Skin of body (tissue), 2 donors: ENCODE data around the gene WBP2NL. TPM values are rescaled to one million over a fixed set of nuclear protein-coding genes. Genes with fewer than 3 reads are reported as not detected.
A peak's percentile ranks its signal among the peaks of the same experiment; 100 is the strongest.

Source experiments
- DNase-seq: peaks from one replicate; lab custom pipeline; 2025; lab: John Stamatoyannopoulos, UW
- total RNA-seq: library from RNA; depleted of rRNA; stranded (reverse); fragments of >200 nt; gene quantifications from one replicate; pipeline ENCODE4 v1.2.3, GENCODE V29; 2014

The WBP2NL gene
- total RNA-seq, 1 donor from 2014 or later, result 2.6 TPM

GRCh38 chr22:42026705-42027104, 28.1 kb downstream of the WBP2NL start:
- DNase-seq, result no peak

GRCh38 chr22:42033263-42034181, 34.9 kb downstream of the WBP2NL start:
- DNase-seq, result no peak

DNA sequence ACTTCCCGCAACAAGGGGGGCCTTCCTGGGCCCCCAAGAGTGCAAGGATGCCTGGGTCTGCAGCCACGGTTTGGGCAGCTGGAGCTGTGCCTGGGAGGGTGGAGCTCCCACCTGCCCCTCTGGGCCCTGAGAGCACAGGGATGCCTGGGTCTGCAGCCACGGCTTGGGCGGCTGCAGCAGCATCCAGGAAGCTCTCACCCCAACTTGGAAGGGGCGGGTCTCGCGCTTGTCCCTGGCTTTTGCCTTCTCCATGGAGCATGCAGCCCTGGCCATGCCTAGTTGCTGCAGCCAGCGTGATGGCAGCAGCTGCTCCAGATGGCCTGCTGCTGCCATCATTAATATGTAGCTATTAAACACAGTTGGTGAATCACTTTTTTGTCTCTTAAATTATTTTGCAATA, 36.7 kb downstream of the WBP2NL start:
- no peak for DNase-seq

- DNase-seq, result no peak
Observed at GRCh38 chr22:42039271-42039670, 40.7 kb downstream of the WBP2NL start.

- DNase-seq, result no peak
Observed at GRCh38 chr22:42041784-42042183, 43.2 kb downstream of the WBP2NL start.

- no peak for DNase-seq
Observed at GRCh38 chr22:42050641-42051180, 52.1 kb downstream of the WBP2NL start.

- DNase-seq, result no peak
Observed at GRCh38 chr22:42052765-42053164, 54.2 kb downstream of the WBP2NL start.

DNA sequence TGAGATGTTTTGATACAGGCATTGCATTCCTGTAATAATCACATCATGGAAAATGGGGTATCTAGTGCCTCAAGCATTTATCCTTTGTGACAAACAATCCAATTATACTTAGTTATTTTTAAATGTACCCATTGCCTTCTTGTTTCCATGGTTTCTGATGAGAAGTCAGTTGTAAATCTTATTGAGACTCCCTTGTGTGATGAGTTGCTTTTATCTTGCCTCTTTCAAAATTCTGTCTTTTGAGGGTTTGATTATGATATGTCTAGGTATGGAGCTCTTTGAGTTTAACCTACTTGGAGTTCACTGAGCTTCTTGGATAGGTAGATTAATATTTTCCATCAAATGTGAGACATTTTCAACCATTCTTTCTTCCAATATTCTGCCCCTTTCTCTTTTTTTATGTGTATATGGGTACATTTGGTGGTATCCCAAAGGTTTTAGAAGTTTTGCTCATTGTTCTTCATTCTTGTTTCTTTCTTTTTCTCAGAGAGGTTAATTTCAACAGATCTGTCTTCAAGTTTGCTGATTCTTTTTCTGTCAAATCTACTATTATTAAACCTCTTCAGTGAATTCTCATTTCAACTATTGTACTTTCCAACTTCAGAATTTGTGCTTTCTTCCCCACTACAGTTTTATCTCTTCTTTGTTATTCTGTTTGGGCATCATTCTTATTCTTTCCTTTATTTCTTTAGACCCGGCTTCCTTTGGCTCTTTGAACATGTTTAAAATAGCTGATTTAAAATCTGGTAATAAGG, 58.3 kb downstream of the WBP2NL start:
- DNase-seq, result no peak

- DNase-seq, result no peak
Observed at GRCh38 chr22:42060489-42060888, 61.9 kb downstream of the WBP2NL start.

DNA sequence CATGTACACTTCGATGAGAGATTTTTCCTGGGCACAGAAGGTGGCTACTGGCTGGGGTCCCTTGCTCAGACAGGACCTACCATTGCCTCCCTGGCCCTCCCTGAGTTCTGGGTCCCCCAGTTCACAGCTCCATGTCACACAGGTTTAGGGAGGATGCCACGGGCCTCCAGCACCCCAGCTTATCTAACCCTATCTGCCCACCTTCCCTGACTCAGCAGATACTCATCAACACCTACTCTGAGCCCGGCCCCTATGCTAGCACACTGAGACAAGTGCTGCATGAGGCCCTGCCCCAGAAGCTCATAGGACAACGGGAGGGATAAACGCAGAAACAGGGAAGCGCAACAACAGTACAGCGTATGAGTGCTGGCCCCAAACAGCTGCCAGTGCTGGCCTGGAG, 62.5 kb downstream of the WBP2NL start:
- no peak for DNase-seq

DNA sequence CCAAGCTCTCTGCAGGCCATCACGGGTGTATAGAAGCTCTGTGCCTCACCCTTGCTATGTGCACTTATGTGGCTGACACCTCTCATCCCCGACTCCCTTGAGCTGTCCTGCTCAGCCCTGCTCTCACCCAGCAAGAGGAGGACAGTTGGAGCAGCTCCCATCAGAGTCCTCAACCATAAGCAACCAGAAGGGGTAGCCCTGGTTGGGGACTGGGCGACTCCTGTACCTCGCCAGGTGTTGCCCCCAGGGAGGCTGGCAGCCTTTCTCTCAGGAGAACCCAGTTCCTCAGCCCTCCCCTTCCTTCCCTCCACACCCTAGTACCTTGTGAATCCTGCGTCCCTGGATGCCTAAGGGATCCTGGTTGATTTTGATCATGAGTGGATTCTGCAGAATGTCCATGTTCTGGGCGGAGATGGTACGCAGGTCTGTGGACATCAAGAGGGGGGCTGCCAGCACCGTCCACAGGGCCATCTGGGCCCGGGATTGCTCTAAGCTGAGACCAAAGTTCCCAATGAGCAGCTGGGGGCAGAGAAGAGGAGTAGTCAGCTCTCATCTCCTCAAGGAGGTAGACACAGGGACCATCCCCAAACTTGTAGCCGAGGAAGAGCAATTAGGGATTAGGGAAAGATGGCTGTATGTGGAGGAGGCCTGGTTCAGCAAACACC, 64.0 kb downstream of the WBP2NL start:
- no peak for DNase-seq

DNA sequence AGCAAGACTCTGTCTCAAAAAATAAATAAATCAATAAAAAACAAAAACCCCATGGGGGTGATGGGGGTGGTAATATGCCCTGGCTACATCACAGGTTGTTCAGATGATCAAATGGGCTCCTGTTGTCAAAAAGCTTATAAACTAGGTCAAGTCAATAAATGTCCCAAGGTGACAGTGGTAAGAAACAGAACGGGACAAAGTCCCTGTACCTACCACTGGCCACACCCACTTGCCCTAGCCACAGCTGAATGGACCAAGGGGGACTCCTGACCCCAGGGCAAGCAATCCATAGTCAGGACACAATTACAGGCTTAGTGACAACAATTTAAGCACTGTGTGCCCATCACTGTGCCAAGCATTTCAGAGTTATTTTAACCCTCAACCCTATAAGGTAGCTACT, 66.0 kb downstream of the WBP2NL start:
- DNase-seq, result no peak

- no peak for DNase-seq
Observed at GRCh38 chr22:42065438-42066125, 67.0 kb downstream of the WBP2NL start.

GRCh38 chr22:42066126-42066761, 67.7 kb downstream of the WBP2NL start:
- DNase-seq, result no peak

- DNase-seq, result no peak
Observed at GRCh38 chr22:42066937-42067336, 68.3 kb downstream of the WBP2NL start.

- DNase-seq, result no peak
Observed at GRCh38 chr22:42067671-42068251, 69.2 kb downstream of the WBP2NL start.

DNA sequence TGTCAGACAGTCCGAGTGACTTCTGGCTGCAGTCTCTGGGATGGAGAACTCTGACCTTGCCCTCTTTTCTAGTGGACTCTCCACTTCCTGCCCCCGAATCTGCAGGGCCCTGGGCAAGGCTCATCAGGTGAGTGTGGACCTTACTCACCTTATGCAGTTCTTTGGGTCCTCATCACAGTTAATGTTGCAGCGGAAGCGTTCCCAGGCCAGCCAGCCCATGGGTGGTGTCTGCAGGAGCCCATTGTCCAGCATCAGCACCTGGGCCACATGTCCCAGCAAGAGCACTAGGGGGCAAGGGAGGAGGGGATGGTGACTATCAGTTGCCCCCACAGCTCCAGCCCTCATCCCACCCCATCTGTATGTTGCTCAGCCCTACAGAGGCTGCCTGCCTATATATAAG, 69.7 kb downstream of the WBP2NL start:
- no peak for DNase-seq

- peak; percentile 41 for DNase-seq
Observed at GRCh38 chr22:42069801-42070516, 71.4 kb downstream of the WBP2NL start.
